GM12891 (cell line): ENCODE data around the gene PANK2.

Source experiments
- POLR2A ChIP-seq: IDR thresholded peaks from 2 replicates; pipeline ENCODE4 v1.6.1; 2011; ENCODE audit warnings: low read depth, low read length, control low read depth
- SPI1 ChIP-seq: IDR thresholded peaks from 2 replicates; pipeline ENCODE4 v1.6.1; 2011; ENCODE audit warnings: low read depth, low read length, control low read depth

GRCh38 chr20:3843490-3843889, 45.7 kb upstream of the PANK2 start:
- TF ChIP-seq SPI1 (no peak), POLR2A (no peak)
